Hindlimb muscle (tissue), 1 donor: ENCODE results near the gene HNRNPDL. TPM values are rescaled to one million over a fixed set of nuclear protein-coding genes. Genes with fewer than 3 reads are reported as not detected.
"Not testable (repeated sequence)": the region's sequence is repeated elsewhere in the genome, so short reads cannot be mapped to it uniquely, and the experiment has no call there.

Experiments
- DNase-seq: peaks from one replicate; pipeline ENCODE4 v3.0.0-alpha.2; 2013
- polyA plus RNA-seq: library from polyadenylated mRNA; unstranded; fragments of 120-200 nt; gene quantifications from one replicate; pipeline ENCODE4 v1.2.1, GENCODE V29; 2013; ENCODE audit not compliant: insufficient read length

Gene HNRNPDL
- polyA plus RNA-seq = 337 TPM

DNA sequence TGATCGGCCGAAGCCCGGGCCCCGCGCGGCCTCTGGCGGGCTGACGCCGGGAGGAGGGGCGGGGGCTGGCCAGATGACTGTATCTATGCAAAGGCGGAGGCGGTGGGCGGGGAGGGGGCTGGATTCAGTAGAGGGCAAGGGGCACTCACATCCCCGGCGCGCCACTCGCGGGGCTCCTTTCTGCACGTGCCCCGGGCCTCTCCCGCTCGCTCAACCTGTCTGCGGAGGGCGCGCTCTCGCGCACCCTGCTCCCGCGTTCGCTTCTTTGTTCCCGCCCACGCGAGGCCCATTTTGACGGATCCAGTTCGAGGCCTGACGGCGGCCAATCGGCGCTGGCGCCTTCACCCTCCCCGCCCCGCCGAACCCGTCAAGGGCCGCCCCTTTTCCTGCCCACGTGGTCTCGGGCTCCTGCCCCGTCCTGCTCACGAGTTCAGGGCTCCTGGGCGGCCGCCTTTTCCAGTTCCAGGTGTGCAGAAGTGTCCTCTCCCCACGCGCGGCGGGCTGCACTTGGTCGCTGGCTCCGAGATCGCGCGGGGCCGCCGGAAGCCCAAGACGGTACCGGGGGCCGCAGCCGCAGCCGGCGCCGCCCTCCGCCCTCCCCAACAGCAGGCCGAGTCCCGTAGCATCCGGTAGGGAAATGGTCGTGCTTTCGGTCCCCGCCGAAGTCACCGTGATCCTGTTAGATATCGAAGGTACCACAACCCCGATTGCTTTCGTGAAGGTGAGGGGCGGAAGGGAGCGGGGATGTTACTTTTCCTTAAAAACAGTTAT is at the start of gene HNRNPDL, which contains the start of gene ENOPH1:
Gene HNRNPDL, minus strand, starts transcription at position 270 of the 771 bp plus-strand sequence. CDS start 772 bp downstream, outside the sequence.
Gene ENOPH1, plus strand, starts transcription at position 398 of the 771 bp plus-strand sequence. Its CDS starts 240 bp downstream, at position 638.
- peak; percentile 96 for DNase-seq

DNA sequence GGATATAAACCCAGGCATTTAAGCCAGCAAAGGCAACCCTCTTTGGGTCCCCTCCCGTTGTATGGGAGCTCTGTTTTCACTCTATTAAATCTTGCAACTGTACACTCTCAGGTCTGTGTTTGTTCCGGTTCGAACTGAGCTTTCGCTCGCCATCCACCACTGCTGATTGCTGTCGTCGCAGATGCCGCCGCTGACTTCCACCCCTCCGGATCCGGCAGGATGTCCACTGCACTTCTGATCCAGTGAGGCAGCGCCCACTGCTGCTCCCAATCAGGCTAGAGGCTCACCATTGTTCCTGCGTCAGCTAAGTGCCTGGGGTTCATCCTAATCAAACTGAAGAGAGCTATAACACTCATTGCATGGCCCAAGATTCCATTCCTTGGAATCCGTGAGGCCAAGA is 49.3 kb upstream of the HNRNPDL start:
- DNase-seq = no peak

DNA sequence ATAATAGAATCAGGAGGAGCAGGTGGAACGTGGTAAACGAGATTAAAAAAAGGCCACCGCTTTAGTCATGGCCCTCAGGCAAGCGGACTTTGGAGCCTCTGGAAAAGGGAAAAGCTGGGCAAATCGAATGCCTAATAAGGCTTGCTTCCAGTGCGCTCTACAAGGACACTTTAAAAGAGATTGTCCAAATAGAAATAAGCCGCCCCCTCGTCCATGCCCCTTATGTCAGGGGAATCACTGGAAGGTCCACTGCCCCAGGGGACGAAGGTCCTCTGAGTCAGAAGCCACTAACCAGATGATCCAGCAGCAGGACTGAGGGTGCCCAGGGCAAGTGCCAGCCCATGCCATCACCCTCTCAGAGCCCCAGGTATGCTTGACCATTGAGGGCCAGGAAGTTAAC is 47.2 kb upstream of the HNRNPDL start:
- not testable (repeated sequence) for DNase-seq

DNA sequence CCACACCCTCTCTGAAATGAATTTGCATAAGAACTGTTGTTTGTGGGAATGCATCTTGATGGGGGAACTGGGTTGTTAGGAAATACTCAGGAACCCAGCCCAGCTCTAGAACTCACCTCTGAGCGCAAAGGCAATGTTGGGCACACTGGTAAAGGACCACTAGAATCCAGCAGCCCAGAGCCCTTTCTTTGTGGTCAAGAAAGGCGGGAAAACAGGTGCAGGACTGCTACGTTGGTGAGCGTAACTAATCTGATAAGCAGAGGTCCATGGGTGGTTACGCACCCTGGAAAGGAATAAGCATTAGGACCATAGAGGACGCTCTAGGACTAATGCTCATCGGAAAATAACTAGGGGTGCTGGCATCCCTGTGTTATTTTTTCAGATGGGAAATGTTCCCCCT is 45.7 kb upstream of the HNRNPDL start:
- not testable (repeated sequence) for DNase-seq

- DNase-seq = no peak
Observed at GRCh38 chr4:82473621-82474164, 43.4 kb upstream of the HNRNPDL start.

DNA sequence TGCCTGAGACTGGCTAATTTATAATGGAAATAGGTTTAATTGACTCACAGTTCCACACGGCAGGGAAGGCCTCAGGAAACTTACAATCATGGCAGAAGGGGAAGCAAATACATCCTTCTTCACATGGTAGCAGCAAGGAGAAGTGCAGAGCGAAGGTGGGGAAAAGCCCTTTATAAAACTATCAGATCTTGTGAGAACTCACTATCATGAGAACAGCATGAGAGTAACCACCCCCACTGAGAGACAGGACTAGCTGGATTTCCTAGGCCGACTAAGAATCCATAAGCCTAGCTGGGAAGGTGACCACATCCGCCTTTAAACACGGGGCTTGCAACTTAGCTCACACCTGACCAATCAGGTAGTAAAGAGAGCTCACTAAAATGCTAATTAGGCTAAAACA is 42.8 kb upstream of the HNRNPDL start:
- DNase-seq = not testable (repeated sequence)

GRCh38 chr4:82469791-82470345 is 39.6 kb upstream of the HNRNPDL start:
- DNase-seq = no peak

DNA sequence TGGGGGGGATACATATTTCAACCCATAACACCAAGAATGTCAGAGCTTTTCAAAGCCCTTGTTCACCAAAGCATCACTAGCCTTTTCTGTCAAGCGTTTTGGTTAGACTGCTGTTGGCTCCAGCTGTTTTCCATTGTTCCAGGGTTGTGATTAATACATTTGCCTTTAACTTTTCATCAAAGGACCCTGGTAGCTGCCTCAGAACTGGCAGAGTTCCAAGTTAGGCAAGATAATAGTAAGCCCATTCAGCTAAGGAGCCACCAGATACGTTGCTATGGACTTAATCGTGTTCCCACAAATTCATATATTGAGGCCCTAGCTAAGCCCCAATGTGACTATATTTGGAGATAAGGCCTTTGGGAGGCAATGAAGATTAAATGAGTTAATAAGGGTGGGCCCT is 37.2 kb upstream of the HNRNPDL start:
- DNase-seq = no peak

DNA sequence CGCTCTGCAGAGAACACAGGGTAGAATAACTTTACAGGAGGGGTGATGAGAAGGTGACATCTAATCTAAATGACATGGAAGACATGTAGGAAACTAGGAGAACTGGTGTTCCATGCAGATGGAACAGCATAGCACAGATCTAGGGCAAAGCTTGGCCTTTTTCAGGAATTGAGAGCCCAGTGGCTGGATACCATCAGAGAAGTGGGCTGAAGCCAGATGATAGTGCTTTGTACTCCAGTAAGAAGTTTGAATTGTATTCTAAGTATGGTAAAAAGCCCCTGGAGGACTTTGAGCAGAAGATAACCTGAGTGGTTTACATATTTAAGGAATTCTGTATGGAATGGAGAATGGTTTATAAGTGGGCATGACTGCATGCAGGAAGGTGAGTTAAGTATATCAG is 33.0 kb upstream of the HNRNPDL start:
- DNase-seq = no peak

DNA sequence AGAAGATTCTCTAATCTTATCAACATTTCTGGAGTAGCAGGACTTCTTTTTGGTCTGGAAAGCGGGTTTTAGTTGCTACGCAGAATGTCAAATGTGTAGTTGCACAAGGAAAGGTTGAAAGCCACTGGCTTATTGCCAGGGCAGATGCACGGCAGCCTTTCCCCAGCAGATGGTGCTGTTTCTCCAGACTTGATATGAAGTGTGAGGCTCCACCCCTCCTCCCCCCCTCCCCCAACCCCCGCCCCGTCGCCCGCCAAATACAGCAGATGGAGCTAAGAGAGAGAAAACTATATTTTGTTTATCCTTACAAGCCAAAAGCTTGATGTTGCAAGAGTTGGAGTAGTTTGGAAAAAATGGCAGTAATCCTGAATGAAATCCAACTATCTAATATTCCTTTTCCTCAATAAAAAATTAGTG is 32.2 kb upstream of the HNRNPDL start:
- peak; percentile 90 for DNase-seq

DNA sequence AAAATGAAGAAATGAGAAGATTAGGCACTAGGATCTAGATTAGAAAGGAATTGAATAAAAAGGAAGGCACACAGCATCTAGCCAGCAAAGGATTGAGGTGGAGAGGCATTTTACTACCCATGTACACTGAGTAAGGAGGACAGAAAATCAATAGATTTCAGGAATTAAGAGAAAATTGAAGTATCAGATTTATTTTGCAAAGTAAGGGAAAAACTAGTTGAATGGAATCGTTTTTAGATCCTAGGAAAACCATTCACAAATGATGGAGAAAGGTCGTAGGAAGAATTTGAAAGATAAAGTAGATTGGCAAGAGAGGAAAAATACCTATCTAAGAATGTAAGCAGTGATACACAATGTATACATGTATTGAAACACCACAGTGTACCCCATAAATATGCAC is 31.4 kb upstream of the HNRNPDL start:
- DNase-seq = no peak

- no peak for DNase-seq
Observed at GRCh38 chr4:82458729-82459128, 28.5 kb upstream of the HNRNPDL start.

- no peak for DNase-seq
Observed at GRCh38 chr4:82457266-82457665, 27.0 kb upstream of the HNRNPDL start.

DNA sequence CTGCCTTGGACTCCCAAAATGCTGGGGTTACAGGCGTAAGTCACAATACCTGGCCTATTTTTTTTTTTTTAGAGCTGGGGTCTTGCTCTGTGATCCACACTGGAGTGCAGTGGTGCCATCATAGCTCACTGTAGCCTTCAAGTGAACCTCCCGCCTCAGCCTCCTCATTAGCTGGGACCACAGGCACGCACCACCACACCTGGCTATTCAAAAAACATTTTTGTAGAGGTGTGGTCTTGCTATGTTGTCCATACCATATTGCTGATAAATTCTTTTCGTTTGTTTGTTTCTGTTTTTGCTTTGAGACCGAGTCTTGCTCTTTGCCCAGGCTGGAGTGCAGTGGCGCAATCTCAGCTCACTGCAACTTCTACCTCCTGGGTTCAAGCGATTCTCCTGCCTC is 21.8 kb upstream of the HNRNPDL start:
- no peak for DNase-seq

DNA sequence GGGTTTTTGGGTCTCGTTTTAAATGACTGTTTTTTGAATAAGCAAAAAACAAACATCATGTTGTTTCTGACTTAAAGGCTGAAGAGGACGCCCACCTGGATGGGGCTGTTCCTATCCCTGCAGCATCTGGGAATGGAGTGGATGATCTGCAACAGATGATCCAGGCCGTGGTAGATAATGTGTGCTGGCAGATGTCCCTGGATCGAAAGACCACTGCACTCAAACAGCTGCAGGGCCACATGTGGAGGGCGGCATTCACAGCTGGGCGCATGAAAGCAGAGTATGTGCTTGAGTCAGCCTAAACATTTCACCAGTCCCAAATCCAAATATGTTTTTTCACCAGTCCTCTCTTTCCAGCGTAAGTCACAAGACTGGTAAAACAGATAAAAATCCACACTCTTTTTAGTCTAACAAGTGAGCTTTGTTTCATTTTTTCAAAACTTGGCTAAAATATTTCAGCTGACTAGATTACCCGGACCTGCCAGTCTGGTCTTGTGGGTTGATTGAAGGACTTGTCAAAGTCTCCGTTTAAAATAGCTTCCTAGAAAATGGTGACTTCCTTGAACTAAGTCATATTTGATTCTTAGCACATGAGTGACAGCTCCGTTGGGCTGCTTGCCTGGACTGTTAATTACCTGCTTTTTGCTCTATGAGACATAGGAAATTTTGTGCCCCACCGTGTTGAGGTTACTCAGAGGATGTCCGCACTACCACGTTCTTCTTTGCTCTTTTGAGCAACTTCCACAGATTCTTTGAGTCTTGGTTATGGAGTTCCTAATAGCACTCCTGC is 20.9 kb upstream of the HNRNPDL start:
- no peak for DNase-seq

GRCh38 chr4:82447886-82448285 is 17.6 kb upstream of the HNRNPDL start:
- no peak for DNase-seq

- DNase-seq = no peak
Observed at GRCh38 chr4:82439088-82439487, 8.8 kb upstream of the HNRNPDL start.

DNA sequence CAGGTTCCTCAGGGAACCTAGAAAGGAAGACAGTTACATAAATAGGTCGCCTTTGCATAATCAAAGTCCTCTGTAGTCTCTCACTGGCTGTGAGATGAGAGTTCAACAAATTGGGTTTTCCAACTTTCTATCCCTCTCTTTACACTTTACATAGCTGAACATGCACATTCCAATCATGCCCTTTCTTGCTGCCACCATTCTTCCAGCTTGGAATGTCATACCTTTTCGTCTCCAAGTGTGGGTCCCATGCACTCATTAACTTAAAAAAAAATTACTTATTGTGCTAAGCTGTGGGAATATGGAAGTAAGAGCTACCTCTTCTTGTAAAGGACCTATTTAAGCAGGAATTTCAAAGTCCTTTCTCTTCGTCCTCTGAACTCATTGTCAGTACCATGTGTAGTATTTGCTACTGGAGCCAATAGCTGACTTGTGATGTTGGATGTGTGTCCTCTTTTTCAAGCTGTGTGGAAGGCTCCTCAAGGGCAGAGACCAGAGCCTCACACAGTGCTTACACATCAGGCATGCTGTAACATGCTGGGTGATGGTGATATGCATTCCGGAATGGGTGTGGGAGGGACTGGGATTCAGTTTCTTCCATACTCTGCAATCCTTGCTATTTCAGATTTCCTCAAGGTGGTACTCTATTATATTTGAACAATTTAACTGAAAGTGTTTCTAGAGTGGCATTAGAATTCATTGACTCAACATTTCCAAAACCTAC is 7.2 kb upstream of the HNRNPDL start:
- no peak for DNase-seq

GRCh38 chr4:82436780-82437179 is 6.5 kb upstream of the HNRNPDL start:
- no peak for DNase-seq

DNA sequence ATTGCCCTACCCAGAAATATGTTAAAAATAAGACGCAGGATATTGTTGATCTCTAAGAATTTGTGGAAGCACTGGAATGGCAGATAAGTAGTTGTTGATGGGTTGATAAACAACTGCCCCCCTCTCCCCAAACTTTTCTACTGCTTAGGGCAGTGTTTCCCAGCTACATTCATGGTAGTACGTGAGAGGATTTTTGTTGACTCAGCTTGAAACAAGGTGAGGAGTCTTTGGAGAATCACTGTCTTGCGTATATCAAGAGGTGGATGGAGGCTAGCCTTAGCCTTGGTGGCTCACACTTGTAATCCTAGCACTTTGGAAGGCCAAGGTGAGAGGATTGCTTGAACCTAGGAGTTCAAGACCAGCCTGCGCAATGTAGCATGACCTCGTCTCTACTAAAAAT is 5.9 kb upstream of the HNRNPDL start:
- no peak for DNase-seq

DNA sequence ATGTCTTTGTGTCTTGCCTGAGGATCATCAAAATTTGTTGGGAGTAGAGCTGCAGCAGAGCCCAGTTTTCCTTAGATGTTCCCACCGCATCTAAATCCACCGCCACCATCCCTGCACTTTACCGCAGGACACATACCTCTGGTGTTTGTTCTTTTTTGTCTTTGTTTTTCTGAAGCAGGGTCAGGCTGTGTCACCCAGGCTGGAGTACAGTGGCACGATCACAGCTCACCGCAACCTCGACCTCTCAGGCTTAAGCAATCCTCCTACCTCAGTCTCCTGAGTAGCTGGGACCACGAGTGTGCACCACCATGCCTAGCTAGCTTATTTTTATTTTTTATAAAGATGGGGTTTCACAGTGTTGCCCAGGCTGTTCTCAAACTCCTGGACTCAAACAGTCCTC is 4.7 kb upstream of the HNRNPDL start:
- no peak for DNase-seq

- no peak for DNase-seq
Observed at GRCh38 chr4:82433791-82434190, 3.5 kb upstream of the HNRNPDL start.
